Measurements from ENCODE around the gene DNAAF8.

- TF ChIP-seq POLR2A (IDR thresholded peaks at IDR 0.05; ENCODE audit: low read length) (no peak), GATA1 (IDR thresholded peaks at IDR 0.05; ENCODE audit: low read depth, low read length) (no peak)
Measured at GRCh38 chr16:4765511-4766474, 31.5 kb downstream of the DNAAF8 start.
